GM21825 (cell line): ENCODE data around the gene AP4B1.

Experiments
- ATAC-seq: cut with Tn5 transposase; IDR thresholded peaks from one replicate; pipeline ENCODE4 v1.9.1; 2021; ENCODE audit warnings: mild to moderate bottlenecking, moderate library complexity; ENCODE audit not compliant: unreplicated experiment

AP4B1 gene

GRCh38 chr1:113895961-113896360, 8.6 kb downstream of the AP4B1 start:
- no peak for ATAC-seq

DNA sequence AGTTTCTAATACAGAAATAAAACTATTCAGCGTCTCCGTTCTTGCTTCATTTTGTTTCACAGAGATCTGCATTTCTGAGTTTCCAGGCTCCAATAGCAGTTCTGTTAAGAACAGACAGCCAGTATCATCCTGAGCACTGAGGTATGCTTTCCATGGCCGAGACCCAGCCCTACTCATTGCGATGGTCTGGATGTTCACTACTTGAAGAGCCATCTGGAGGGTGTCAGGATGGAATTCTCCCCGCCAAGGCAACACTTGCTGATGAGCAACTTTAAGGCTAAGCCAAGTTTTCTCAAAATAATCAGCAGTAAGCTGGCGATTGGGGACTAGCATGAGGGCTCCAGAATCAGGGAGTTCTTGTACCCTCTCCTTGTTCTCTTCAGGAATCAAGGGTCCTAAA, 9.5 kb downstream of the AP4B1 start:
- ATAC-seq: no peak

- ATAC-seq: no peak
These were observed 11.3 kb downstream of the AP4B1 start for GRCh38 chr1:113893267-113893666.

GRCh38 chr1:113891631-113892220, 12.9 kb downstream of the AP4B1 start:
- ATAC-seq: no peak

DNA sequence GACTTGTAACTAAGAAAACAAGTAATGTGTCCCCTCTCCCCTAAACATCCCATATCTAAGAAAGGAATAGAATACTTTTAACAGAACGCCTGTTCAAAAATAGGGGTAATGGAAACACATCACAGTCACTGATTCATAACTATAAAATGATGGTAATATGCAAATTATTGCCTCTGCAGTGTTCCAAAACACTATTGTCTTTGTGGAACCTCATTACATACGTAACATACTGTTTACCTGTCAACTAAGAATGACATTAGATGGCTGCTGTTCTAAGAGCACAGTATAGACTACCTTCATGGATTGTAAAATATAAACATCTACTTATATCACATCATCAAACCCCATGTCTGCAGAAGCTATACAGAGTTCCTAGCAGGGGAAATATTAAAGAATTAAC, 13.8 kb downstream of the AP4B1 start:
- no peak for ATAC-seq

DNA sequence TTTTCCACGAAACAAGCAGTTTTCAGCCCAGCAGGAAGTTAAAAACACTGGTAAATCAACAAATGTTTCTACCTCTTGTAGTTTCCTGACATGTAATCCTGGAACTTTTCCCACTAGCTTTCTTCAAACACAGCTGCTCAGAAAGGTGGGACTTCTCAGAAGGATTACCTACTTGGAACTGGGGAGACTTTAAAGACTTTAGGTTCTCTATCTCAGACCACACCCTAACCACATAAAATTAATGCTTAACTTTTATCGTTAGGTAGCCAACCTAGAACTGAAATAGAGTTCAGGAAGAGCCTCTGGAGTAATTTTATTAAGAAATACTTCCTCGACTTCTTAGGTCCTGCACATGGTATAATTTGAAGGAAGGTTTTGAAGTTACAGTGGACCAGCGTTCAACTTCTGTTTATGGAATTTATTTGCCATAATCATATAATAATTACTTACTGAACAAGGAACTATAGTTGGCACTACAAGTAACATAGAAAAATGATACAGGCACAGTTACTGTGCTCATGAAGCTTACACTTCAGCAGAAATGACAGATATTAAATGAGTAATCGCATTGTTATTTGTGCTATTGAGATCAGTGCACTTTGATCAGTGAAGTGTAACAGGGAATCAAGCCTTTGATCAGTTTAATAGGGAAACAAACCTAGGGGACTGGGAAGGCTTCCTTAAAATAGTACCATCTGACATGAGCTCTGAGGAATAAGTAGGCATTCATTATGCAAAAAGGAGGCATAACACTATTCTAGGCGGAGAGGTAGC, 17.0 kb downstream of the AP4B1 start, which contains the start of gene BCL2L15:
TSS of gene BCL2L15 (minus strand) at position 180 of the 774 bp plus-strand sequence. CDS start 206 bp downstream, outside the sequence.
- ATAC-seq: no peak

GRCh38 chr1:113886417-113887401, 17.9 kb downstream of the AP4B1 start:
- ATAC-seq: no peak

DNA sequence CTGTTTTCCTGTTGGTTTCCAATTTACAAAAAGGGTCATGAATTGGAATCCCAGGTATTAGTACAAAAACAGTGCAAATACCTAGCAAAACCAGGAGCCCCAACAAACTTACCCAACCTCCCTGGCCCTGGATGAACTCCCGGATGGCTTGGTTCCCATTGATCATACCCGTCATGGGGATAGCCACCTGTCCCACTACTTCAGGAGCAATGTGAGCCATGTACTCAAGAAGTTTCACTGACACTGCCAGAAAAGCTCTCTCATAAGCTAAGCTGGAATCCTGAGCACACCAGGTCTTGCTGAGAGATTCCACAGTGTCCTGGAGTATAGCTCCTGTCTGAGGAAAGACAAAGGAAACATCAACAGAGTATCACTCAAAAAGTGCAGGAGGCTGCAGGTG, 22.9 kb downstream of the AP4B1 start:
- no peak for ATAC-seq

DNA sequence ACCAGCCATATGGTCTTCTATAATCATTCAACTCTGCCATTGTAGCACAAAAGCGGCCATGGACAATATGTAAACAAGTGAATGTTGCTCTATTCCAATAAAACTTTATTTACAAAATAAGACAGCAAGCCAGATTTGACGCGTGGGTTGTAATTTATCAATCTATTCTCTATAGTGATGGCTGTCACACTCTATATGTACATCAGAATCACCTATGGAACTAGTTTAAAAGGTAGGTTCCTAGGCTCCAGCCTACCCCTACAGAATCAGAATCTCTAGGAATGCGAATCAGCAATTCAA, 24.9 kb downstream of the AP4B1 start:
- ATAC-seq: no peak

DNA sequence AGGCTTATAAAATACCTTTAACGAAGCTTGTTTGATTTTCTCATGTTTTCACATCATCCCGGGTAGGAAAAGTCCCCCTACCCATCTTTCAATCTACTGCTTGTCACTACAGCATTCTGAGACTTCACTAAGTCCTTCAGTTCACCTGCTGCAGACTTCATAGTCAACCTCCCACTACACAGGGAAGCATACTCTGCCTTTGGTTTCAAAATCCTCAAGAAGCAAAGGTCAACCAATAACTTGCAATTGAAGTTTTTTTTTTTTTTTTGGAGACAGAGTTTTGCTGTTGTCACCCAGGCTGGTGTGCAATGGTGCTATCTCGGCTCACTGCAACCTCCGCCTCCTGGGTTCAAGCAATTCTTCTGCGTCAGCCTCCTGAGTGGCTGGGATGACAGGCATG, 28.4 kb downstream of the AP4B1 start:
- no peak for ATAC-seq

GRCh38 chr1:113875714-113876113, 28.9 kb downstream of the AP4B1 start:
- ATAC-seq: peak; percentile 36

DNA sequence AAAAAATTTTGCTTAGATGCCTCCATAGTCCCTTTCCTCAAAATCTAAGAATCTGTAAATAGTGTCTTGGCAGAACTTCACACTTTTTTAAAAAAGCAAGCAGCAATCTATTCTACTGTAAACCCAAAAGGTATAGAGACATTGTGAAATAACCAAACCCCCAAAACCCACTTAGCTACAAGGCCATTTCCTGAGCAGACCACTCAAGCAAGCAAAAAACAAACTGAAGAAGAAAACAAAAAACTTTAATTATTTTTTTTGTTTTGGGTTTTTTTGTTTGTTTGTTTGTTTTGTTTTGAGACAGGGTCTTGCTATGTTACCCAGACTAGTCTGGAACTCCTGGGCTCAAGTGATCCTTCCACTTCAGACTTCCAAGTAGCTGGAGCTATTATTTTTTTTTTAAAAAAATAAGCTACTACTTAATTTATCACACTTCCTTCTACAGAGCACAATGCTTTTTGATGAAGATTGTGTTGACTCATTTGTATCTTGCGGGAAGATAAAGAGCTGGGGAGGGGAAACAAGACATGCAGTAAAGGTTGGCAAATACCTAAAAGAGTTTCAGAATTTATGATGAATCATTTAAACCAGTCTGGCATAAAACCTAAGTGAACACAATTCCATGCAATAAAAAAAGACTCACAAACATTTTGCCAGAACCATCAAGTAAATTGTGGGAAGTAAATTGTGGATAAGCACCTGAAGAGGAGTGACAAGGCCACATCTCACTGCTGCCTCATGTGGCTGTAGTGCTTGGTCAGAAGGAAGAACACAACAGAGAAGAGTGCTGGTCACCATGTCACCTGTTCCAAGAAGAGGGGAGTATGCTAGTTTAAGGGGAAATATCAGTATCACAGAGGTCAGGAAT, 30.4 kb downstream of the AP4B1 start:
- no peak for ATAC-seq

DNA sequence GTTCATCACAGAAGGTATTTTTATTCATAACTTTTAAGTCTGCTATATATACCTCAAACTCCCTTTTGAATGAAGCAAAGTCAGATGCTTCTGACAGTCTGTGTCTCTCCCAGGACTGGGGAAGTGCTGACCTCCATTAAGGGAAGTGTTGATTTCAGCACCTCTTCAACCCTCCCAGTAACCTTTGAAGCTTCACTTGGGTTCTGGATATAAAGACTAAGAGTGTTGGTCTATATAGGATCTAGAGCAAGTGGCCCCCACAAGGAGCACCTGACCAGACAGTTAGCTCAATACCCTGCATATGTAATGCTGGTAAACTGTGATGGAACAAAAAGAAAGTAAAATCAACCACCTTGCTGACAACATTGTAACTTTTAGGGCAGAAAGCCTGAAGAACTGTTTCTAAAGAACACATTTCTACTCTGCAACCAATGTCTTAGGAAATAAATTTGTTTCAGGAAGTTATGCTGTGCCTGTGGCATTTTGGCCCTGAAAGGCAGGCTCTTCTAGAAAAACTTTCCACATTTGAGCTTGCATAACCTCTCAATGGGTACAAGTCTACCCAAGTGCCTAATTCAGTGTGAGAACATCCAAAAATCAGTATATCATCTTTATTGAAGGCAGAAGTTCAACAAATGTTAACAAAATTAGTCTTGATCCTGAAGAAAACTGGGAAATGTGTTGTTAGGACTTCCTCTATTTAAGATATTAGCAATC, 32.2 kb downstream of the AP4B1 start:
- ATAC-seq: no peak

GRCh38 chr1:113871597-113872113, 32.9 kb downstream of the AP4B1 start, which contains the start of gene PTPN22:
PTPN22 (minus strand) TSS chr1:113871712.
- peak; percentile 87 for ATAC-seq

- no peak for ATAC-seq
These were observed 33.8 kb downstream of the AP4B1 start for GRCh38 chr1:113870778-113871177.

- no peak for ATAC-seq
These were observed 36.1 kb downstream of the AP4B1 start for GRCh38 chr1:113868387-113869083.

DNA sequence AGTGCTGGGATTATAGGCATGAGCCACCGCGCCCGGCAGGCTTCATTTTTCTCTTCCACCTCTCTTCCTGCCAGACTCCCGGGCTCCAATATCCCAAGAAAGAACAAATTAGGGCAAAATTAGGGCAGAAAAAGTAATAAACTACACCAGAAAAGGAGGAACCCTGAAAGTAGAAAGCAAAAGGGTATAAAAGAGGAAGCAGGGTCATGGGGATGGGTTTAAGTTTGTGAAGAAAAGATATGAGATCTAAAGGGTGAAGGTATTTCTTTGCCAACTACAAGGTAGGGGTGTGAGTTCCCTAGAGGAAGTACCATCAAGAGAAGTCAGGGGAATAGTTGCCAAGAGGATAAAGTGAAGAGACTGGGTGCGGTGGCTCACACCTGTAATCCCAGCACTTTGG, 43.0 kb downstream of the AP4B1 start:
- ATAC-seq: no peak

- no peak for ATAC-seq
These were observed 43.7 kb downstream of the AP4B1 start for GRCh38 chr1:113860891-113861290.
